Trophoblast cell (in vitro differentiated cells and primary cell): ENCODE measurements around the gene PHKA2.
A peak's percentile ranks its signal among the peaks of the same experiment; 100 is the strongest.

Experiments used
- DNase-seq, 2 donors: peaks; one replicate each; pipeline ENCODE4 v3.0.0-alpha.2; 2016
- H2AFZ ChIP-seq: 2 replicates; pipeline ENCODE4 v1.6.1; 2013; ENCODE audit warnings: low read length, moderate library complexity, mild to moderate bottlenecking; ENCODE audit not compliant: insufficient read depth, poor library complexity
- H2AK5ac ChIP-seq: 2 replicates; pipeline ENCODE4 v1.6.1; 2013; ENCODE audit warnings: mild to moderate bottlenecking, low read length
- H2BK120ac ChIP-seq: 2 replicates; pipeline ENCODE4 v1.6.1; 2013; ENCODE audit warnings: low read length, mild to moderate bottlenecking, moderate library complexity; ENCODE audit not compliant: insufficient read depth, poor library complexity
- H2BK12ac ChIP-seq: 2 replicates; pipeline ENCODE4 v1.6.1; 2013; ENCODE audit warnings: mild to moderate bottlenecking, low read length, moderate library complexity
- H2BK5ac ChIP-seq: 2 replicates; pipeline ENCODE4 v1.6.1; 2013; ENCODE audit warnings: low read length, low read depth, moderate library complexity, mild to moderate bottlenecking; ENCODE audit not compliant: poor library complexity
- H3K14ac ChIP-seq: 2 replicates; pipeline ENCODE4 v1.6.1; 2013; ENCODE audit warnings: mild to moderate bottlenecking, low read length
- H3K18ac ChIP-seq: 2 replicates; pipeline ENCODE4 v1.6.1; 2013; ENCODE audit warnings: mild to moderate bottlenecking, low read length
- H3K23ac ChIP-seq: 2 replicates; pipeline ENCODE4 v1.6.1; 2013; ENCODE audit warnings: low read length
- H3K27ac ChIP-seq: 2 replicates; pipeline ENCODE4 v1.5.1; 2013; ENCODE audit warnings: low read depth, mild to moderate bottlenecking, inconsistent platforms, low read length, moderate library complexity
- H3K27me3 ChIP-seq: 2 replicates; pipeline ENCODE4 v1.6.1; 2013; ENCODE audit warnings: inconsistent platforms, mild to moderate bottlenecking, low read length, moderate library complexity; ENCODE audit not compliant: insufficient read depth
- H3K36me3 ChIP-seq, 2 experiments: 1 replicate in 1 of 2; 2 replicates in 1 of 2; pipeline ENCODE4 v1.6.1; 2013; ENCODE audit warnings: low read length in 2 of 2, mild to moderate bottlenecking in 2 of 2, moderate library complexity in 1 of 2; ENCODE audit not compliant: insufficient read depth in 2 of 2, control insufficient read depth in 1 of 2
- H3K4ac ChIP-seq: 2 replicates; pipeline ENCODE4 v1.6.1; 2013; ENCODE audit warnings: low read depth, mild to moderate bottlenecking, low read length, moderate library complexity
- H3K4me1 ChIP-seq, 2 experiments: 1 replicate in 1 of 2; 2 replicates in 1 of 2; pipeline ENCODE4 v1.6.1; 2013; ENCODE audit warnings: low read length in 2 of 2, mild to moderate bottlenecking in 2 of 2, moderate library complexity in 1 of 2; ENCODE audit not compliant: insufficient read depth in 2 of 2, control insufficient read depth in 1 of 2
- H3K4me2 ChIP-seq: 2 replicates; pipeline ENCODE4 v1.6.1; 2013; ENCODE audit warnings: inconsistent platforms, mild to moderate bottlenecking, low read length, moderate library complexity
- H3K4me3 ChIP-seq: 2 replicates; pipeline ENCODE4 v1.5.1; 2013; ENCODE audit warnings: mild to moderate bottlenecking, low read depth, low read length, inconsistent platforms
- H3K79me1 ChIP-seq: one replicate; pipeline ENCODE4 v1.6.1; 2013; ENCODE audit warnings: low read length
- H3K79me2 ChIP-seq: 2 replicates; pipeline ENCODE4 v1.6.1; 2013; ENCODE audit warnings: low read length, mild to moderate bottlenecking; ENCODE audit not compliant: control insufficient read depth, insufficient read depth, poor library complexity
- H3K9ac ChIP-seq: 2 replicates; pipeline ENCODE4 v1.6.1; 2013; ENCODE audit warnings: mild to moderate bottlenecking, low read length
- H3K9me3 ChIP-seq: 2 replicates; pipeline ENCODE4 v1.6.1; 2013; ENCODE audit warnings: low read depth, mild to moderate bottlenecking, control low read depth, inconsistent platforms, low read length; ENCODE audit not compliant: insufficient read depth
- H4K12ac ChIP-seq: 2 replicates; pipeline ENCODE4 v1.6.1; 2013; ENCODE audit warnings: low read depth, mild to moderate bottlenecking, low read length, moderate library complexity
- H4K8ac ChIP-seq: 2 replicates; pipeline ENCODE4 v1.6.1; 2013; ENCODE audit warnings: low read depth, mild to moderate bottlenecking, low read length, moderate library complexity
- H4K91ac ChIP-seq: one replicate; pipeline ENCODE4 v1.6.1; 2013; ENCODE audit warnings: low read depth, mild to moderate bottlenecking, low read length, moderate library complexity
- WGBS: extraction: QIAGEN DNeasy Blood & Tissue Kit; methylation state at CpG from one replicate; pipeline ENCODE4 v1.1.7; 2013; ENCODE audit warnings: missing lambda C conversion rate; ENCODE audit not compliant: insufficient read length, insufficient coverage; ENCODE audit errors: extremely low coverage; 5-methylcytosine and 5-hydroxymethylcytosine counted together

The PHKA2 gene

GRCh38 chrX:18884916-18885315 is 99.0 kb downstream of the PHKA2 start:
- no peak overlapping the region for H3K4me3 ChIP-seq
- peaks cover 13% of the 10 kb centered on the region for H3K79me1 ChIP-seq
- H2BK12ac ChIP-seq: no peak overlapping the region
- no peaks in the 10 kb centered on the region for H3K9me3 ChIP-seq
- no peak overlapping the region for H4K8ac ChIP-seq
- H3K4ac ChIP-seq: no peak overlapping the region
- H3K18ac ChIP-seq: no peak overlapping the region
- H2BK120ac ChIP-seq: no peak overlapping the region
- H4K91ac ChIP-seq: no peak overlapping the region
- no peak for DNase-seq
- WGBS: no CpG with 5 or more reads among the region's 4 CpGs
- H4K12ac ChIP-seq: peak overlapping the region; percentile 12
- no peak overlapping the region for H2AK5ac ChIP-seq
- H3K27me3 ChIP-seq: no peaks in the 10 kb centered on the region
- H3K4me1 ChIP-seq: peaks cover 22 to 28% of the 10 kb centered on the region in 2 experiments
- H2BK5ac ChIP-seq: no peak overlapping the region
- peaks cover 2% of the 10 kb centered on the region for H3K79me2 ChIP-seq
- no peak overlapping the region for H3K27ac ChIP-seq
- H3K9ac ChIP-seq: no peak overlapping the region
- no peaks in the 10 kb centered on the region for H3K36me3 ChIP-seq
- no peak overlapping the region for H3K14ac ChIP-seq
- no peak overlapping the region for H3K23ac ChIP-seq
- no peak overlapping the region for H3K4me2 ChIP-seq
- no peak overlapping the region for H2AFZ ChIP-seq

GRCh38 chrX:18883961-18884765 is 99.8 kb downstream of the PHKA2 start:
- no peak overlapping the region for H3K18ac ChIP-seq
- no peak overlapping the region for H4K91ac ChIP-seq
- no peak overlapping the region for H3K4me2 ChIP-seq
- peaks cover 22 to 28% of the 10 kb centered on the region in 2 experiments for H3K4me1 ChIP-seq
- H2BK120ac ChIP-seq: no peak overlapping the region
- H3K14ac ChIP-seq: no peak overlapping the region
- no peak overlapping the region for H4K12ac ChIP-seq
- H3K79me1 ChIP-seq: peaks cover 13% of the 10 kb centered on the region
- no peak overlapping the region for H2AFZ ChIP-seq
- no peak overlapping the region for H3K23ac ChIP-seq
- H3K79me2 ChIP-seq: peaks cover 2% of the 10 kb centered on the region
- H3K27me3 ChIP-seq: no peaks in the 10 kb centered on the region
- H3K9ac ChIP-seq: no peak overlapping the region
- H3K36me3 ChIP-seq: no peaks in the 10 kb centered on the region
- H2BK12ac ChIP-seq: no peak overlapping the region
- no peak overlapping the region for H2AK5ac ChIP-seq
- H2BK5ac ChIP-seq: no peak overlapping the region
- H3K4ac ChIP-seq: no peak overlapping the region
- no peak overlapping the region for H4K8ac ChIP-seq
- H3K9me3 ChIP-seq: no peaks in the 10 kb centered on the region
- H3K4me3 ChIP-seq: no peak overlapping the region
- WGBS: no CpG with 5 or more reads among the region's 16 CpGs
- H3K27ac ChIP-seq: no peak overlapping the region
- DNase-seq: no peak

GRCh38 chrX:18883234-18883960 is 100.5 kb downstream of the PHKA2 start:
- no peak overlapping the region for H3K23ac ChIP-seq
- H3K79me2 ChIP-seq: peaks cover 2% of the 10 kb centered on the region
- H3K36me3 ChIP-seq: no peaks in the 10 kb centered on the region
- no peak overlapping the region for H4K8ac ChIP-seq
- H3K9ac ChIP-seq: no peak overlapping the region
- H2BK120ac ChIP-seq: no peak overlapping the region
- no CpG with 5 or more reads among the region's 12 CpGs for WGBS
- no peak overlapping the region for H3K4me3 ChIP-seq
- H3K79me1 ChIP-seq: peaks cover 13% of the 10 kb centered on the region
- no peak overlapping the region for H3K27ac ChIP-seq
- no peak overlapping the region for H3K4ac ChIP-seq
- no peak overlapping the region for H2AFZ ChIP-seq
- H3K27me3 ChIP-seq: no peaks in the 10 kb centered on the region
- no peak overlapping the region for H2BK12ac ChIP-seq
- H4K91ac ChIP-seq: no peak overlapping the region
- H3K4me1 ChIP-seq: peaks cover 22 to 32% of the 10 kb centered on the region in 2 experiments
- H2BK5ac ChIP-seq: no peak overlapping the region
- H3K18ac ChIP-seq: no peak overlapping the region
- no peak overlapping the region for H2AK5ac ChIP-seq
- peak; percentile 57 to 66 for DNase-seq
- H3K14ac ChIP-seq: no peak overlapping the region
- no peaks in the 10 kb centered on the region for H3K9me3 ChIP-seq
- no peak overlapping the region for H4K12ac ChIP-seq
- no peak overlapping the region for H3K4me2 ChIP-seq

- Histone ChIP-seq H3K4me3 (no peak overlapping the region), H3K4me1 (peaks cover 10 to 13% of the 10 kb centered on the region in 2 experiments), H2BK12ac (no peak overlapping the region), H3K4ac (no peak overlapping the region), H3K79me1 (peaks cover 4% of the 10 kb centered on the region), H2BK120ac (no peak overlapping the region), H4K91ac (no peak overlapping the region), H2AFZ (no peak overlapping the region), H3K4me2 (no peak overlapping the region), H3K36me3 (no peaks in the 10 kb centered on the region), H2AK5ac (no peak overlapping the region), H3K23ac (no peak overlapping the region), H3K9ac (no peak overlapping the region), H4K12ac (no peak overlapping the region), H3K9me3 (no peaks in the 10 kb centered on the region), H2BK5ac (no peak overlapping the region), H3K79me2 (no peaks in the 10 kb centered on the region), H3K18ac (no peak overlapping the region), H4K8ac (no peak overlapping the region), H3K27ac (no peak overlapping the region), H3K27me3 (no peaks in the 10 kb centered on the region), H3K14ac (no peak overlapping the region)
- no peak for DNase-seq
- no CpG with 5 or more reads among the region's 9 CpGs for WGBS
These were observed 104.8 kb downstream of the PHKA2 start for GRCh38 chrX:18879144-18879543.
